Testis (tissue), 2 donors: ENCODE measurements around the gene AASS.

Experiments used
- CTCF ChIP-seq, 3 experiments: fragments of 450-650 bp in 2 of 3; fragments of 200-600 bp in 1 of 3; sonication (generic) in 1 of 3; IDR thresholded peaks; one replicate each; pipeline ENCODE4 v1.5.1; 2016 to 2019; ENCODE audit warnings: antibody characterized with exemption in 3 of 3, mild to moderate bottlenecking in 2 of 3, moderate library complexity in 1 of 3
- POLR2A ChIP-seq: fragments of 450-650 bp; IDR thresholded peaks from one replicate; pipeline ENCODE4 v1.6.1; 2017; ENCODE audit warnings: antibody characterized with exemption, mild to moderate bottlenecking, moderate library complexity

GRCh38 chr7:122038904-122039303 is 105.1 kb downstream of the AASS start:
- TF ChIP-seq CTCF (IDR thresholded peaks at IDR 0.05) (no peak), POLR2A (no peak)
